Stomach (tissue), 9 donors: ENCODE measurements around the gene TNS1. TPM values are rescaled to one million over a fixed set of nuclear protein-coding genes. Genes with fewer than 3 reads are reported as not detected.

ENCODE experiments used
- DNase-seq, 2 donors: peaks; one replicate each; pipeline versions ENCODE4 v3.0.0 to v3.0.0-alpha.2; 2013 to 2019
- H3K27ac ChIP-seq, 5 donors: fragments of 200-600 bp in 4 of 5; sonication (generic) in 4 of 5; one replicate each; pipeline ENCODE4 v1.5.1; 2013 to 2019; ENCODE audit warnings: mild to moderate bottlenecking in 1 of 5, moderate library complexity in 1 of 5
- H3K27me3 ChIP-seq, 3 donors: fragments of 200-600 bp; sonication (generic); one replicate each; pipeline ENCODE4 v1.5.1; 2017 to 2019; ENCODE audit warnings: mixed run types in 1 of 3
- H3K36me3 ChIP-seq, 4 donors: fragments of 200-600 bp; sonication (generic); 1 replicate in 3 of 4; 2 replicates in 1 of 4; pipeline ENCODE4 v1.5.1; 2016 to 2019
- H3K4me1 ChIP-seq, 4 donors: fragments of 200-600 bp; sonication (generic); one replicate each; pipeline ENCODE4 v1.5.1; 2016 to 2019
- H3K4me3 ChIP-seq, 4 donors: fragments of 200-600 bp; sonication (generic) in 3 of 4; one replicate each; pipeline ENCODE4 v1.5.1; 2016 to 2019; ENCODE audit warnings: mild to moderate bottlenecking in 1 of 4
- H3K9me3 ChIP-seq, 4 donors: fragments of 200-600 bp; sonication (generic); one replicate each; pipeline ENCODE4 v1.5.1; 2016 to 2019
- EP300 ChIP-seq: sonication (generic); formaldehyde crosslinking; IDR thresholded peaks from one replicate; pipeline ENCODE4 v1.6.1; 2017; ENCODE audit warnings: antibody characterized with exemption
- POLR2A ChIP-seq, 4 donors: fragments of 450-650 bp; IDR thresholded peaks; one replicate each; pipeline ENCODE4 v1.6.1; 2016; ENCODE audit warnings: antibody characterized with exemption in 4 of 4, control low read depth in 2 of 4, mild to moderate bottlenecking in 1 of 4, moderate library complexity in 1 of 4
- POLR2AphosphoS5 ChIP-seq, 3 donors: sonication (generic); formaldehyde crosslinking; IDR thresholded peaks; one replicate each; pipeline ENCODE4 v1.6.1; 2016; ENCODE audit warnings: antibody characterized with exemption in 3 of 3
- WGBS, 5 donors: extraction: QIAGEN DNeasy Blood & Tissue Kit in 3 of 5; methylation state at CpG; one replicate each; pipeline versions ENCODE4 v1.1.5 to v1.1.7; 2013 to 2018; 5-methylcytosine and 5-hydroxymethylcytosine counted together
- intact Hi-C: fragments of 100-400 bp; cut with DNase I; formaldehyde crosslinking; loops from one replicate; pipeline ENCODE4 v1.15.1; 2023; ENCODE audit warnings: low total_unique reads
- polyA plus RNA-seq, 3 donors: library from polyadenylated mRNA; stranded (reverse); fragments of 200-250 nt; gene quantifications; one replicate each; pipeline ENCODE4 v1.2.3, GENCODE V29; 2013
- total RNA-seq, 5 donors: library from RNA; depleted of rRNA; stranded (reverse); fragments of >200 nt; gene quantifications; one replicate each; pipeline versions ENCODE4 v1.1.0 to v1.2.3, GENCODE V29; 2014 to 2016
- TF ChIP-seq, protein P1 (sequence below), 7 experiments: fragments of 450-650 bp in 4 of 7; fragments of 200-600 bp in 3 of 7; sonication (generic) in 3 of 7; IDR thresholded peaks; one replicate each; pipeline ENCODE4 v1.5.1; 2016 to 2019; ENCODE audit warnings: antibody characterized with exemption in 7 of 7, control low read depth in 2 of 7, mild to moderate bottlenecking in 1 of 7
- donor health status: healthy with polysubstance abuse.
- donor health status: Bipolar disorder and iron deficiency.
- donor health status: healthy.

Gene TNS1
- total and polyA plus RNA-seq, 8 donors = 18.5 to 682 (median 160) TPM

DNA sequence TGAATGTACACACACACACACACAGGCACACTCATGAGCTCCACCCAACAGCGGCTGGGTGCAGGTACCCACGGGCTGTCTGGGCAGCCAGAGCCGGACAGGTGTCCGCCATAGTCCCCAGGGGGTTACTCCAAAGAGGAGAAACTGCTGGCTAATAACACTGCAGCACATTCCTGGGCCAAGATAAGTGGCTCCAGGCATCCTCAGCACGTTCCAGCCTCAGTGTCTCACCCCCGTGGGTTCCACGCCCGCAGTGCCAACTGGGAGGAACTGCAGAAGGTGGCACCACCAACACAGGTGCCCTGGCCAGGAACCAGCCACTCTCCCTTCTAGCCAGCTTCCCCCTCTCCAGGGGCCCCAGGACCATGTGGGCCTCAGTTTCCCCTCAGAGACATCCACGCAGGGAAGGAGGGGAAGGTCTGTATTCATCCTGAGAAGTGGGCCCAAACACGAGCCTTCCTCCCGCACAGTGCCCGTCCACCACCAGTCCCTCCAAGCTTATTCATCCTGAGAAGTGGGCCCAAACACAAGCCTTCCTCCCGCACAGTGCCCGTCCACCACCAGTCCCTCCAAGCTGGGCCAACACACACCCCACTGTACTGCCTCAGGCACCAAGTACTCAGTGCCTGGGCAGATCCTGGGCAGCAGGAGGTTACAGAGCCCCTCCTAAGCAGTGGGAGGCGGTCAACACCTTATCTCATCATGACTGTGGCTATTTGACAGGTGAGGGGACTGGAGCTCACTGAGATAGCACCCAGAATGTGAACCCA, 47.6 kb downstream of the TNS1 start:
- DNase-seq = peak in 1 of 2 donors; percentile 17
- intact Hi-C loops = no loop called here
- no peak for TF ChIP-seq POLR2A (IDR thresholded peaks at IDR 0.05)
- no peak for TF ChIP-seq POLR2AphosphoS5 (IDR thresholded peaks at IDR 0.05)
- TF ChIP-seq, protein P1, sequence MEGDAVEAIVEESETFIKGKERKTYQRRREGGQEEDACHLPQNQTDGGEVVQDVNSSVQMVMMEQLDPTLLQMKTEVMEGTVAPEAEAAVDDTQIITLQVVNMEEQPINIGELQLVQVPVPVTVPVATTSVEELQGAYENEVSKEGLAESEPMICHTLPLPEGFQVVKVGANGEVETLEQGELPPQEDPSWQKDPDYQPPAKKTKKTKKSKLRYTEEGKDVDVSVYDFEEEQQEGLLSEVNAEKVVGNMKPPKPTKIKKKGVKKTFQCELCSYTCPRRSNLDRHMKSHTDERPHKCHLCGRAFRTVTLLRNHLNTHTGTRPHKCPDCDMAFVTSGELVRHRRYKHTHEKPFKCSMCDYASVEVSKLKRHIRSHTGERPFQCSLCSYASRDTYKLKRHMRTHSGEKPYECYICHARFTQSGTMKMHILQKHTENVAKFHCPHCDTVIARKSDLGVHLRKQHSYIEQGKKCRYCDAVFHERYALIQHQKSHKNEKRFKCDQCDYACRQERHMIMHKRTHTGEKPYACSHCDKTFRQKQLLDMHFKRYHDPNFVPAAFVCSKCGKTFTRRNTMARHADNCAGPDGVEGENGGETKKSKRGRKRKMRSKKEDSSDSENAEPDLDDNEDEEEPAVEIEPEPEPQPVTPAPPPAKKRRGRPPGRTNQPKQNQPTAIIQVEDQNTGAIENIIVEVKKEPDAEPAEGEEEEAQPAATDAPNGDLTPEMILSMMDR (IDR thresholded peaks at IDR 0.05) = no peak
- no peak for TF ChIP-seq EP300
- no peaks in the 10 kb centered on the region for H3K9me3 ChIP-seq
- H3K27me3 ChIP-seq = no peaks in the 10 kb centered on the region
- peak overlapping the region in 4 of 5 donors; percentile 78 to 83 (median 80) for H3K27ac ChIP-seq
- 82 to 87% (median 86%) methylated on average over 12 to 15 of the region's 15 CpGs for WGBS, 5 donors
- H3K4me3 ChIP-seq = no peak overlapping the region
- no peaks in the 10 kb centered on the region for H3K36me3 ChIP-seq
- H3K4me1 ChIP-seq = peaks cover 30 to 82% (median 58%) of the 10 kb centered on the region in 4 donors

DNA sequence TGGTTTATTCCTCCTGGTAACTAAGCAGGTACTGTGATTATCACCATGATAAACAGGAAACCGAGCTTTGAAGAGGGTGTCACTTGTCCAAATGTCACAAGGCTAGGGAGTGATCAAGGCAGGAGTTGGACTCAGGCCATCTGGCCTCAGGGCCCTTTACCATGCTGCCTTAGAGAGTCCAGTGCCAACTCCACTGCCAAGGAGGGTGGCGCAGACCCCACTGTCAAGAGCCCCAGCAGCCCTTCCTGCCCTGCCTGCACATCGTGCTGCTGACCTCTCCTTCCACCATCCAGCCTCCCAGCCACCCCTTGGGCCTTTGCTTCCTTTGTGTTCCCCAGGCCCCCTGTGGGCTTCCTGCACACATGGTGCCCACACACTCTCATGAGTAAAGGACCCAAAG, 48.3 kb downstream of the TNS1 start:
- intact Hi-C loops = no loop called here
- H3K36me3 ChIP-seq = no peaks in the 10 kb centered on the region
- no peaks in the 10 kb centered on the region for H3K9me3 ChIP-seq
- TF ChIP-seq, protein P1 (IDR thresholded peaks at IDR 0.05) = no peak
- TF ChIP-seq EP300 = no peak
- no peak for TF ChIP-seq POLR2A (IDR thresholded peaks at IDR 0.05)
- TF ChIP-seq POLR2AphosphoS5 (IDR thresholded peaks at IDR 0.05) = no peak
- H3K4me1 ChIP-seq = peaks cover 32 to 82% (median 62%) of the 10 kb centered on the region in 4 donors
- DNase-seq = no peak
- no peaks in the 10 kb centered on the region for H3K27me3 ChIP-seq
- no peak overlapping the region for H3K4me3 ChIP-seq
- H3K27ac ChIP-seq = peak overlapping the region in 4 of 5 donors; percentile 78 to 83 (median 80)
- 50 to 66% (median 58%) methylated on average over 3 of the region's 3 CpGs for WGBS, 5 donors

DNA sequence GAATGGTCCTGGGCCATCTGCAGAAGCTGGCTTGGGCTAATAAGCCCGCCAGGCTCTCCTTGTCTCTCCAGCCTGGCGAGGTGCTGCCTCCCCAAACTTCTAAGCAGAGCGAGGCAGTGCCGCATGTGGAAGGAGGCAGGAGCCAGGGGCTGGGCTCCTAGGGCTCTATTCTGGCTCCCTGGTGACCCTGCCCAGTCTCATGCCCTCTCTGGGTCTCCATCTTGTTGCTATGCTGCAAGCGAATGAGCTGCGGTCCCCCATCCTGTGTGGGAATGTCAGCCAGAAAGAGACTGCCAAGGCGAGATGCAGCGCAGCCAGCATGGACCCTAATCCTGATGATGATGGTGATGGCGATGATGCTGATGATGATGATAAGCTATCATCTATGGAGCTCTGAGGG, 48.7 kb downstream of the TNS1 start:
- DNase-seq = no peak
- H3K4me3 ChIP-seq = no peak overlapping the region
- H3K27me3 ChIP-seq = no peaks in the 10 kb centered on the region
- H3K9me3 ChIP-seq = no peaks in the 10 kb centered on the region
- 88 to 93% (median 89%) methylated on average over 7 to 9 of the region's 9 CpGs for WGBS, 5 donors
- peaks cover 32 to 83% (median 66%) of the 10 kb centered on the region in 4 donors for H3K4me1 ChIP-seq
- H3K36me3 ChIP-seq = no peaks in the 10 kb centered on the region
- peak overlapping the region in 4 of 5 donors; percentile 78 to 83 (median 80) for H3K27ac ChIP-seq
- intact Hi-C loops = no loop called here
- TF ChIP-seq POLR2A (IDR thresholded peaks at IDR 0.05) (no peak), POLR2AphosphoS5 (IDR thresholded peaks at IDR 0.05) (no peak), EP300 (no peak)
- TF ChIP-seq, protein P1 (IDR thresholded peaks at IDR 0.05) = no peak

DNA sequence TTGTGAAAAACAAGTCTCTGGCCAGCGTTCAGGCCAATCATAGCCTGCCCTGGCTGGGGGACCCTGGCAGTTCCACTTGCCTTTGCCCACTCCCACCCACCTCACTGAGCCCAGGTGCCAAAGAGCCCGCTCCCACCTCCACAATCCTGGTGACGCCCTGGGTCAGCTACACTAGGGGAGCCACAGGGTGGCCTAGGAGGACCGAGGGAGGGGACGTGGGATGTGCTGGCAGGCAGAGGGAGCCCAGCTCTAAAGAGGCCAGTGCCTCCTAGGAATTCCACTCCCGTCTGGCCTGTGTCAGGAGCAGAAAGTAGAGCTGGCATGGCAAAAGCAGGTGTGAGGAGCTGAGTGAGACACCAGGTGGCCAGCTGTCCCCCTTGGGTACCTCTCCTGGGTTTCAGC, 49.3 kb downstream of the TNS1 start:
- Histone ChIP-seq H3K9me3 (no peaks in the 10 kb centered on the region), H3K4me3 (no peak overlapping the region), H3K4me1 (peaks cover 32 to 88% (median 68%) of the 10 kb centered on the region in 4 donors), H3K27ac (peak overlapping the region; percentile 45 to 83 (median 79)), H3K36me3 (no peaks in the 10 kb centered on the region), H3K27me3 (no peaks in the 10 kb centered on the region)
- 24 to 51% (median 35%) methylated on average over 5 to 6 of the region's 6 CpGs for WGBS, 5 donors
- intact Hi-C loops = no loop called here
- DNase-seq = peak in 1 of 2 donors; percentile 49
- TF ChIP-seq POLR2A (IDR thresholded peaks at IDR 0.05) (no peak), POLR2AphosphoS5 (IDR thresholded peaks at IDR 0.05) (peak in 1 of 3 donors; percentile 4), EP300 (no peak)
- TF ChIP-seq, protein P1 (IDR thresholded peaks at IDR 0.05) = peak in 1 of 7 experiments; percentile 13
